Daoy (cell line): ENCODE data around the gene WDR26. TPM values are rescaled to one million over a fixed set of nuclear protein-coding genes. Genes with fewer than 3 reads are reported as not detected.
A peak's percentile ranks its signal among the peaks of the same experiment; 100 is the strongest.
"Not testable (repeated sequence)": the region's sequence is repeated elsewhere in the genome, so short reads cannot be mapped to it uniquely, and the experiment has no call there.

ENCODE experiments used
- DNase-seq: peaks from one replicate; pipeline ENCODE4 v3.0.0-alpha.2; 2015; ENCODE audit warnings: low read depth
- total RNA-seq: library from RNA; depleted of rRNA; stranded (reverse); fragments of >200 nt; shearing (Covaris generic); gene quantifications from 2 replicates; pipeline ENCODE4 v1.2.3, GENCODE V29; 2014; rRNA removed

The WDR26 gene
- 14.1 and 19.6 TPM in 2 replicates for total RNA-seq

GRCh38 chr1:224434691-224435317 lies at the start of gene WDR26:
Gene WDR26 (minus strand): TSS chr1:224434797.
- DNase-seq = peak; percentile 88

- DNase-seq = not testable (repeated sequence)
These were observed 48.6 kb upstream of the WDR26 start for GRCh38 chr1:224483206-224483605.

- DNase-seq = no peak
These were observed 48.0 kb upstream of the WDR26 start for GRCh38 chr1:224482619-224483018.

- DNase-seq = no peak
These were observed 47.0 kb upstream of the WDR26 start for GRCh38 chr1:224481601-224482000.

- not testable (repeated sequence) for DNase-seq
These were observed 46.4 kb upstream of the WDR26 start for GRCh38 chr1:224480888-224481459.

GRCh38 chr1:224480200-224480599 lies 45.6 kb upstream of the WDR26 start:
- not testable (repeated sequence) for DNase-seq

- DNase-seq = no peak
These were observed 38.2 kb upstream of the WDR26 start for GRCh38 chr1:224472806-224473205.

- DNase-seq = no peak
These were observed 31.6 kb upstream of the WDR26 start for GRCh38 chr1:224466154-224466553.

GRCh38 chr1:224459966-224460365 lies 25.4 kb upstream of the WDR26 start:
- no peak for DNase-seq

- DNase-seq = no peak
These were observed 24.4 kb upstream of the WDR26 start for GRCh38 chr1:224458996-224459395.

GRCh38 chr1:224458296-224458695 lies 23.7 kb upstream of the WDR26 start:
- DNase-seq = no peak

- no peak for DNase-seq
These were observed 23.2 kb upstream of the WDR26 start for GRCh38 chr1:224457782-224458144.

GRCh38 chr1:224456637-224456953 lies 22.0 kb upstream of the WDR26 start:
- no peak for DNase-seq

- DNase-seq = no peak
These were observed 19.9 kb upstream of the WDR26 start for GRCh38 chr1:224454402-224455055.

- DNase-seq = no peak
These were observed 16.2 kb upstream of the WDR26 start for GRCh38 chr1:224450561-224451350.

GRCh38 chr1:224450159-224450558 lies 15.6 kb upstream of the WDR26 start:
- DNase-seq = no peak

- DNase-seq = no peak
These were observed 13.9 kb upstream of the WDR26 start for GRCh38 chr1:224448453-224449017.

- no peak for DNase-seq
These were observed 13.4 kb upstream of the WDR26 start for GRCh38 chr1:224447971-224448370.

GRCh38 chr1:224447251-224447650 lies 12.7 kb upstream of the WDR26 start:
- peak; percentile 57 for DNase-seq

- no peak for DNase-seq
These were observed 4.4 kb upstream of the WDR26 start for GRCh38 chr1:224438989-224439388.

- DNase-seq = no peak
These were observed 1.4 kb upstream of the WDR26 start for GRCh38 chr1:224435999-224436398.

GRCh38 chr1:224435318-224435763 lies 744 bp upstream of the WDR26 start:
- peak; percentile 41 for DNase-seq
